SU-DHL-6 (cell line): ENCODE results near the gene LRRTM4.

Source experiments
- CTCF ChIP-seq: fragments of 200-600 bp; sonication (generic); IDR thresholded peaks from one replicate; pipeline ENCODE4 v1.5.1; 2017; ENCODE audit warnings: antibody characterized with exemption, mild to moderate bottlenecking, low read length, moderate library complexity; ENCODE audit not compliant: insufficient read depth, poor library complexity, severe bottlenecking
- EZH2phosphoT487 ChIP-seq: fragments of 200-600 bp; sonication (generic), shearing (Covaris generic); conservative IDR thresholded peaks from 2 replicates; pipeline ENCODE4 v1.6.1; 2018; ENCODE audit warnings: mild to moderate bottlenecking, antibody characterized with exemption, low read length, moderate library complexity, mixed read lengths

GRCh38 chr2:76997296-76997695, 524.9 kb downstream of the LRRTM4 start:
- TF ChIP-seq CTCF (no peak), EZH2phosphoT487 (no peak)
